ENCODE measurements around the gene KRT80.

The KRT80 gene

GRCh38 chr12:52147367-52147963 lies 44.3 kb downstream of the KRT80 start:
- no peaks in the 10 kb centered on the region for H3K9me3 ChIP-seq
- H3K4me1 ChIP-seq: peaks cover 7% of the 10 kb centered on the region
- peak; percentile 52 for DNase-seq
- no peaks in the 10 kb centered on the region for H3K36me3 ChIP-seq
- TF ChIP-seq CTCF (IDR thresholded peaks at IDR 0.05; ENCODE audit: low read depth, low read length): no peak
- H3K4me3 ChIP-seq (ENCODE audit: low read depth, low read length): no peak overlapping the region
- H3K27me3 ChIP-seq: no peaks in the 10 kb centered on the region

GRCh38 chr12:52146822-52147366 lies 44.9 kb downstream of the KRT80 start:
- H3K27me3 ChIP-seq: no peaks in the 10 kb centered on the region
- H3K9me3 ChIP-seq: no peaks in the 10 kb centered on the region
- H3K4me1 ChIP-seq: peaks cover 7% of the 10 kb centered on the region
- no peak overlapping the region for H3K4me3 ChIP-seq (ENCODE audit: low read depth, low read length)
- no peak for TF ChIP-seq CTCF (IDR thresholded peaks at IDR 0.05; ENCODE audit: low read depth, low read length)
- no peak for DNase-seq
- no peaks in the 10 kb centered on the region for H3K36me3 ChIP-seq

- no peaks in the 10 kb centered on the region for H3K36me3 ChIP-seq
- H3K27me3 ChIP-seq: no peaks in the 10 kb centered on the region
- H3K4me3 ChIP-seq (ENCODE audit: low read depth, low read length): no peak overlapping the region
- peaks cover 7% of the 10 kb centered on the region for H3K4me1 ChIP-seq
- H3K9me3 ChIP-seq: no peaks in the 10 kb centered on the region
- TF ChIP-seq CTCF (IDR thresholded peaks at IDR 0.05; ENCODE audit: low read depth, low read length): no peak
- no peak for DNase-seq
These were observed 45.6 kb downstream of the KRT80 start for GRCh38 chr12:52146089-52146821.

- H3K27me3 ChIP-seq: no peaks in the 10 kb centered on the region
- H3K4me1 ChIP-seq: peaks cover 7% of the 10 kb centered on the region
- no peak for DNase-seq
- no peak for TF ChIP-seq CTCF (IDR thresholded peaks at IDR 0.05; ENCODE audit: low read depth, low read length)
- H3K4me3 ChIP-seq (ENCODE audit: low read depth, low read length): no peak overlapping the region
- no peaks in the 10 kb centered on the region for H3K9me3 ChIP-seq
- no peaks in the 10 kb centered on the region for H3K36me3 ChIP-seq
These were observed 46.4 kb downstream of the KRT80 start for GRCh38 chr12:52145228-52146088.

GRCh38 chr12:52144512-52145227 lies 47.1 kb downstream of the KRT80 start:
- Histone ChIP-seq H3K4me3 (ENCODE audit: low read depth, low read length) (no peak overlapping the region), H3K4me1 (peaks cover 6% of the 10 kb centered on the region), H3K36me3 (no peaks in the 10 kb centered on the region), H3K27me3 (no peaks in the 10 kb centered on the region), H3K9me3 (no peaks in the 10 kb centered on the region)
- TF ChIP-seq CTCF (IDR thresholded peaks at IDR 0.05; ENCODE audit: low read depth, low read length): no peak
- no peak for DNase-seq

All from BE2C (cell line).